HEK293 (cell line): ENCODE data around the gene PYURF.

Experiments used
- SALL2 ChIP-seq: fragments of 450-650 bp; formaldehyde crosslinking; IDR thresholded peaks from 2 replicates; pipeline ENCODE4 v1.5.0; 2017; ENCODE audit warnings: missing biosample characterization, mild to moderate bottlenecking, missing genetic modification characterization, borderline replicate concordance
- TCF7L2 ChIP-seq: IDR thresholded peaks from 2 replicates; pipeline ENCODE4 v1.6.1; 2011; ENCODE audit warnings: low read depth, mild to moderate bottlenecking, inconsistent platforms, low read length, moderate library complexity, borderline replicate concordance
- ZNF747 ChIP-seq: fragments of 450-650 bp; formaldehyde crosslinking; IDR thresholded peaks from 2 replicates; pipeline ENCODE4 v1.5.1; 2016; ENCODE audit warnings: missing biosample characterization, missing genetic modification characterization
- TF ChIP-seq, protein P1 (sequence below): fragments of 450-650 bp; formaldehyde crosslinking; IDR thresholded peaks from 2 replicates; pipeline ENCODE4 v1.5.1; 2016; ENCODE audit warnings: missing biosample characterization, missing genetic modification characterization
- TF ChIP-seq, protein P2 (sequence below): fragments of 450-650 bp; formaldehyde crosslinking; IDR thresholded peaks from 2 replicates; pipeline ENCODE4 v1.5.1; 2016; ENCODE audit warnings: missing biosample characterization, missing genetic modification characterization

DNA sequence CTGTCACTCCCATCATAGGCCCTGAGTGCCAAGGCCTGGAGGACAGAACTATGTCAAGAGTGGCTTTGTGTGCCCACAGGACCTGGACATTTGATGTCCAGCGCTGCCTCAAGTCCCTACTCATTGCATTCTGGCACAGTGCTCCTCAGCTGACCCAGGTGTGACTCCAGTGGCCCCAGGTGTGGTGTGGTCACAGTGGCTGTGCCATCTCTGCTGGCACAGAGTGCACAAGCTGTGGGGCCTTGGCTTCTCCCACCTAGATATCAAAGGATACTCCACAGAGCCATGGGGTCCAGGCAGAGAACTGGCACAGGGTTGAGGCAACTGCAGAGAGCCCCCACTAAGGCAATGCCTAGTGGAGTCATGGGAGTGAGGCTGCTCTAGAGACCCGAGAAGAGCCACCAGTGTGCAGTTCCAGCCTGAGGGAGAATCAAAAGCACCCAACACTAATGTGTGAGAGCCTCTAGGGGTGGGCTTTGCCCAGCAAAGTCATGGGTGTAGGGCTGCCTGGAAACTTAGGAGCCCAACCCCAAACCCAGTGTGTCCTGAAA, 25.6 kb downstream of the PYURF start:
- TF ChIP-seq, protein P1, sequence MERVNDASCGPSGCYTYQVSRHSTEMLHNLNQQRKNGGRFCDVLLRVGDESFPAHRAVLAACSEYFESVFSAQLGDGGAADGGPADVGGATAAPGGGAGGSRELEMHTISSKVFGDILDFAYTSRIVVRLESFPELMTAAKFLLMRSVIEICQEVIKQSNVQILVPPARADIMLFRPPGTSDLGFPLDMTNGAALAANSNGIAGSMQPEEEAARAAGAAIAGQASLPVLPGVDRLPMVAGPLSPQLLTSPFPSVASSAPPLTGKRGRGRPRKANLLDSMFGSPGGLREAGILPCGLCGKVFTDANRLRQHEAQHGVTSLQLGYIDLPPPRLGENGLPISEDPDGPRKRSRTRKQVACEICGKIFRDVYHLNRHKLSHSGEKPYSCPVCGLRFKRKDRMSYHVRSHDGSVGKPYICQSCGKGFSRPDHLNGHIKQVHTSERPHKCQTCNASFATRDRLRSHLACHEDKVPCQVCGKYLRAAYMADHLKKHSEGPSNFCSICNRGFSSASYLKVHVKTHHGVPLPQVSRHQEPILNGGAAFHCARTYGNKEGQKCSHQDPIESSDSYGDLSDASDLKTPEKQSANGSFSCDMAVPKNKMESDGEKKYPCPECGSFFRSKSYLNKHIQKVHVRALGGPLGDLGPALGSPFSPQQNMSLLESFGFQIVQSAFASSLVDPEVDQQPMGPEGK (tag by site-specific recombination): no peak
- TF ChIP-seq, protein P2, sequence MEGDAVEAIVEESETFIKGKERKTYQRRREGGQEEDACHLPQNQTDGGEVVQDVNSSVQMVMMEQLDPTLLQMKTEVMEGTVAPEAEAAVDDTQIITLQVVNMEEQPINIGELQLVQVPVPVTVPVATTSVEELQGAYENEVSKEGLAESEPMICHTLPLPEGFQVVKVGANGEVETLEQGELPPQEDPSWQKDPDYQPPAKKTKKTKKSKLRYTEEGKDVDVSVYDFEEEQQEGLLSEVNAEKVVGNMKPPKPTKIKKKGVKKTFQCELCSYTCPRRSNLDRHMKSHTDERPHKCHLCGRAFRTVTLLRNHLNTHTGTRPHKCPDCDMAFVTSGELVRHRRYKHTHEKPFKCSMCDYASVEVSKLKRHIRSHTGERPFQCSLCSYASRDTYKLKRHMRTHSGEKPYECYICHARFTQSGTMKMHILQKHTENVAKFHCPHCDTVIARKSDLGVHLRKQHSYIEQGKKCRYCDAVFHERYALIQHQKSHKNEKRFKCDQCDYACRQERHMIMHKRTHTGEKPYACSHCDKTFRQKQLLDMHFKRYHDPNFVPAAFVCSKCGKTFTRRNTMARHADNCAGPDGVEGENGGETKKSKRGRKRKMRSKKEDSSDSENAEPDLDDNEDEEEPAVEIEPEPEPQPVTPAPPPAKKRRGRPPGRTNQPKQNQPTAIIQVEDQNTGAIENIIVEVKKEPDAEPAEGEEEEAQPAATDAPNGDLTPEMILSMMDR: no peak
- no peak for TF ChIP-seq SALL2
- no peak for TF ChIP-seq TCF7L2
- TF ChIP-seq ZNF747 (tag by site-specific recombination): no peak
